Smooth muscle cell of the brain vasculature (primary cell): ENCODE data around the gene NAPEPLD.
"Not testable (repeated sequence)": the region's sequence is repeated elsewhere in the genome, so short reads cannot be mapped to it uniquely, and the experiment has no call there.

Experiments used
- DNase-seq: peaks from one replicate; pipeline ENCODE4 v3.0.0-alpha.2; 2012; ENCODE audit warnings: low read depth, low spot score

Gene NAPEPLD

DNA sequence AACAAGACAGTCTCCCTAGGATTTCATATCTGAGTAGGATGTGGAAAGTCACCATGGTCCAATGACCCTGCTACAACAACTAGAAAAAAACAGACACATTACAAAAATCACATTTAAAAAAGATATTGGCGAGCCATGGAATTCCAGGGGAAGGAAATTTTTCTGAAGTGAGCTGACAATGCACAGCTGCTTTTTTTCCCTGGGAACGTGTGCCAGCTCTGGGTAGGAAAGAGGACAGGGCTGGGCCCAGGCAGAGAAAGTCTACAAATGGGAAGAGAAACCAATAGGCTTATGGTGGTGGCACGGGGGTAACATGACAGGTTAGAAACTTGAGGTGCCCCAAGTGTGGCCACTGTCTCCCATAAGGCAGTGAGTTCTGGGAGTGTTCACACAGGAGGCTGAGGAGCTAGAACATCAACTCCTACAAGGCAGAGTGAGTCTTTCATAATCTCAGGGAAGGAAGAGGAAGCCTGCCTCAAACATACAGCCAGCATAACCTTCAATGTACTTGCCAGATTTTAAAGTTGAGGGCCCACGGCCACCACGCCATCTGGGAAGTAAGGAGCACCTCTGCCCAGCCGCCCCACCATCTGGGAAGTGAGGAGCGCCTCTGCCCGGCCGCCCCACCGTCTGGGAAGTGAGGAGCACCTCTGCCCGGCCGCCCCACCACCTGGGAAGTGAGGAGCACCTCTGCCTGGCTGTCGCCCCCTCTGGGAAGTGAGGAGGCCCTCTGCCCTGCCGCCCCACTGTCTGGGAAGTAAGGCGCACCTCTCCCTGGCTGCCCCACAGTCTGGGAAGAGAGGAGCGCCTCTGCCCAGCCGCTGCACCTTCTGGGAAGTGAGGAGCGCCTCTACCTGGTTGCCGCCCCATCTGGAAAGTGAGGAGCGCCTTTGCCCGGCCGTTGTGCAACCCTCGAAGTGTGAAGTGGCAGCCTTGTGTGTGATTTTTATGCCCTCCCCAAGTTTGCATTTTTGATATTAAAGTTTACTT lies 80.2 kb downstream of the NAPEPLD start:
- DNase-seq = no peak

DNA sequence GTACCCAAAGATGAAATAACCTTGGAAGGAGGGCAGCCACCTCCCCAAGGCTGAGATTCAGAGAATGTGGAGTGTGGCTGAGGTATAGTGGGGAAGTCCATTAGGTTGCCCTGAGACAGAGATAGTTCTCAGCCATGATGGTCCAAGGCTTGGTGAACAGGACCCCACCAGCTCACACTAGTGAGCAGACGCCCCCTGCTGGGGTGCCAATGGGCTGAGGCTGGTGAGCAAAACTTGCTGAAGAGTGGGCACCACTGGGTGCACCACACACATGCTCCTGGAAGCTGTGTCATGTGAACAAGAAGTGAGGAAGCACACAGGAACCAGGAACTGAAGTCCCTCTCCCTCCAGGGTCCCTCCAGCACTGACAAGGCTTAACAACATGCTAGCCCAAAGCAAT lies 83.2 kb downstream of the NAPEPLD start:
- no peak for DNase-seq

DNA sequence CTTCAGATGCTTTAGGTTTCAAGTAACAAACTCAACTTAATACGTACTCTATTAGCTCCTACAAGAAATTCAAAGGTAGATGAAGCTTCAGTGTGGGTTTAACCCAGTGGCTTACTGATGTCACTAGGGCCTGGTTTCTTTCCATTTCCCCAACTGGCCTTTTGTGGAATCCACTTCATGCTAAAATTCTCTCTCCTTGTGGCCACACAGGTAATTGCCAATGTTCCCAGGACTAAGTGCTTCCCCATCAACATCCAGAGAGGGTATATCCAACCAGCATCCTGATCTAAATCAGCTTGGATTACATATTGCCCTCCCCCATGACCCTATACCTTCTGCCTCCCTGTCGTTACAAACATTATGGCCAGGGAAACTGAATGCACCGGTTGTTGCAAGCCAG lies 85.0 kb downstream of the NAPEPLD start:
- no peak for DNase-seq

DNA sequence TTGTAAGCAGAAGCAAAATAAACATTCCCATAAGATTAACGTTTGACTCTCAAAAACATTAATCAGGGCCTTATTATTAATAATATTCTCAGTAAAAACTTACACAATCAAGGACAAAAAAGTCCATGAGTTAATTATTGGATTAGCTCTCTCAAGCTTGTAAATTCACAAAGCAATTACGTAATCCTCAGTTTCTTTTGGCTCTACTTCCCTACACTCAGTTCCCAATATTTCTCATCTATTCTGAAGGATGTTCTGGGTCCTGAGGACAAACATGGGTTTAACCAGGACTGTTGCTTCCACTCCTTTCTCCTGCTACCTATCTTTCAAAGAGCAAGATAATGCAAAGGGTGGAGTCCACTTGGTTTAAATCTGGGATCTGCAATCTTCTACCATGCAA lies 89.4 kb downstream of the NAPEPLD start:
- DNase-seq = no peak

DNA sequence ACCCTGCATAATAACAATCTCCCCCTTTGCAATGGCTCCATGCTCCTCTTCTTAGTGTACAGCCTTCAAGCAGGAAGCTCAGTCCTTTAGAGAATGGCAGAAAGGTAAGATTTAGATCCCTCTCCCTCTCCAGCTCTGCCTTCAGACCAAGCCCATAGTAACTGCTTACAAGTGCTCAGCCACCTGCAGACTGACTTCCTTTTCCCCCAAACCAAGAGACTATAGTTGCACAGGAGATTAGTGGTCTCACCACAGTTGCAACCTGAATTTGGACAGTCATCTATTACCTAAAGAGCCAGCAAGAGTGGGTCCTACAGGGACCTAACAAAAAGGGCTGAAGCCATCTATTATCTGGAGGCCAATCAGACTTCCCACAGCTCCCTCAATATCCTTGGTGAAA lies 90.8 kb downstream of the NAPEPLD start:
- DNase-seq = no peak

DNA sequence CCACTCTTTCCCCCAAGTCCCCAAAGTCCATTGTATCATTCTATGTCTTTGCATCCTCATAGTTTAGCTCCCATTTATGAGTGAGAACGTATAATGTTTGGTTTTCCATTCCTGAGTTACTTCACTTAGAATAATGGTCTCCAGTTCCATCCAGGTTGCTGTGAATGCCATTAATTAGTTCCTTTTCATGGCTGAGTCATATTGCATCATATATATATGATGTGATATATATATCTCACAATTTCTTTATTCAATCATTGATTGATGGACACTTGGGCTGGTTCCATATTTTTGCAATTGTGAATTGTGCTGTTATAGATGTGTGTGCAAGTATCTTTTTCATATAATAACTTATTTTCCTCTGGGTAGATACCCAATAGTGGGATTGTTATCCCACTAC lies 92.9 kb downstream of the NAPEPLD start:
- DNase-seq = not testable (repeated sequence)

DNA sequence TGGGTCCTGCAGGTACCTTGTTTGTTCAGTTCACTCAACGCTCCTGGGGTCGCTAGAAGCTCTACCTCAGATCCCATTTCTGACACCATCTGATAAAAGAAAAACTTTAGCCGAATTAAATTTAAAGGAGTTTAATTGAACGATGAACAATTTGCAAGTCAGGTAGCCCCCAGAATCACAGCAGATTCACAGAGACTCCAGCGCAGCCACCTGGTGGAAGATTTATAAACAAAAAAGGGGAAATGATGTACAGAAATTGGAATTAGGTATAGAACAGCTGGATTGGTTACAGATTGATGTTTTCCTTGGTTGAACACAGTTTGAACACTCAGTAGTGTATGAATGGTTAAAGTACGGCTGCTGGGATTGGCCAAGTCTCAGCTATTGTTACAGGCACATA lies 97.4 kb downstream of the NAPEPLD start:
- DNase-seq = no peak
